Activated naive CD8-positive, alpha-beta T cell treated with anti-CD3 and anti-CD28 coated beads, Interleukin-2, amount 50 U/mL, for 16 hours (primary cell): Measurements from ENCODE around the gene PTN.

Experiments
- DNase-seq: peaks from one replicate; pipeline ENCODE4 v3.0.0-alpha.2; 2020; ENCODE audit warnings: low read depth, low spot score

The PTN gene

DNA sequence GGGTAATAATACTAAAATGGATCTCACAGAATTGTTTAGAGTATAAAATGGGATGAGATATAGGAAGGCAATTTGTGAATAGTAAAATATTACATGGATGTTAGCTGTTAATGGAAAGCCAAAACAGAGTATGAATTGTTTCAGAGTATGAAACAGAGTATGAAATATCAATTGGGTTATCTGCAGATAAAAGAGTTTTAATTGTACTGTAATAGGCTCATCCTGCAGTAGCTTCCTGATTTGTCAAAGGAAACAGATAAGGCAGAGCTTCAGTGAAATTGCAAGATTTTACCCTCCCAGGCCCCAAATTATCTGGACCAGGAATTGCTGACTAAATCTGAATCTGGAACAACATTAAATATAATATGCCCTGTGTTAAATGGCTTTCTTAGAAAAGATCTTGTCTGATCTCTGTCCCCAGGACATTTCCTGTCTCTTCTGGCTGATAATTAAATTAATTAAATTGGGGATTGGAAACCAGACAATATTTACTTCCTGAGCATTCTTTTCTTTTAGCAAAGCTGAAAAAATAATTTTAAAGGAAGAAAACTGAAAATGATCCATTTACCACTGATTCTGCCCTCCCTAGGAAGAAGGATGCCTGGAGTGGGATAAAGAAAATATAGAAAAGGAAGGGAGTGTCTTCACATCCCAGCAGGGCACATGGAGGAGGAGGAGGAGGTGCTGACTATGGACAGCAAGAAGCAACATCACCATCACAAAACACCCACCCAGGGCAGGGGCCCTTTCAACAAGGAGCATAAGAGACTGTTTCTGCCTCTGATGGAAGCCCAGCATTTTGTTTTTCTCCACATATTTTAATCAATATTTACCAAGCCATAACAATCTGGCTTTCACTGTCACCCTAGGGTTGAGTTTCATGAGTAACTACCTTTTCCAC, 18.5 kb downstream of the PTN start:
- DNase-seq: no peak

DNA sequence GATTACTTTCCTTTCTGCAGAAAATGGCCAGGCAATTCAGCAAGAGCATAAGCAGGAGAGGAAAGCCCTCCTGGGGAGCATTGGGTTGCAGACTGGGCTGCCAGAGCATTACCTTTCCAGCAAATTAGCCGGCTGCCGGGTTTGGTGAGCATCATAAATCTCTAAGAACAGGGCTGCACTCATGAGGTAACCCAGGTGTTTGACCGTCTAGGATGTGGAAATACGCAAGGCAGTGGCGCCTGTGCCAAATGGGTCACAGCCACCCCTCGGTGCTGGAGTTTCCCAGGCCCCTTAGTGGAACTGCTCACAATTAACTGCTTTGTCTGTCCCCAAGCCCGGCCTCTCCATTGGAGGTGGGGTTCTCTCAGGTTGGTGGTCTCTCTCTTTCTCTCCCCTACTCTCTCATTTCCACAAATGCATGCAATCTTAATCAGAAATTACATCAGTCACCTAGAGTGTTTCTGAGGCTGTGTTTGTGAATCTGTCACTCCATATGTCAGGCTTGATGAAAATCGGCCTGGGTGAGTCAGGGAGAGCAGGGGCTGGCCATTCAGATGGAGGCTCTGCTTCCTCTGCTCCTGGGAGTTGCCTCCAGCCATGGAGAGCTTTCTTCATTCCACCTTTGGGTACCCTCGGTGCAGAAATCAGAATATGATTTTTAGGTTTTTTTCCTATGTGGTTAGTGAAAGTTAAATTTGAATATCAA, 26.7 kb downstream of the PTN start:
- DNase-seq: no peak

DNA sequence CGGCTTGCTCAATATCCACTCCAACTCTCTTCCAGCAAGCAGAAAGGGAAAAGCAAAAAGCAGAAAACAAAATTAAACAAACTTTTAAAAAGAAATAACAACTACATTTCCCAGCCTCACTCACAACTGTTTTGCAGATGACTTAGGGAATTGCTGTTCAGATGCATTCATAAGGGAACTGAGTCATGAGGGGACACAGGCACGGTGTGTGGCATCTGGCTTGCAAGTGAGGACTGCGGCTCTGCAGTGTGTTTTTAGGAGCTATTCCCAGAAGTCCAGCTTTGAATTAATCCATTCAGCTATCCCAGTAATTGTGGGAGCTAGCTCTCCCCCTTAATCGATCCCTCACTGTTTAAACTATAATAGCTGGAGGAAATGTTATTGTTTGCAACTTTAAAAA, 30.3 kb downstream of the PTN start:
- no peak for DNase-seq

DNA sequence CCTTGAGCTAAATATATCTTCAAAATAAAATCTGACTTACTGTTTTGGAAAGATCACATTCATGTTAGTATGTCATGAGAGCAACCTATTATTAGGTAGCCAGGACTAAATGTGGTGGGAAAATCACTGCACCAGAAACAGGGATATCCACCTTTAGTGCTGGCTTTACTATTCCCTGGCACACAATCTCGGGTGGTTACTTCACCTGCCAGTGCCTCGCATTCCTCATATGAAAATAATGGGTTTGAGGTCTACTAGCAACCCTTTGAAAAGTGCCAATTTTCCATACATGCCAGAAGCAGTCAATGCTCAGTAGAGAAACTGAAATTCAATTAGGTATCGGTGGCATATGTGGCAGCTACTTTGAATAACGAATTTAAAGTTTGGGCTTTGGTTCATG, 36.8 kb downstream of the PTN start:
- DNase-seq: no peak

DNA sequence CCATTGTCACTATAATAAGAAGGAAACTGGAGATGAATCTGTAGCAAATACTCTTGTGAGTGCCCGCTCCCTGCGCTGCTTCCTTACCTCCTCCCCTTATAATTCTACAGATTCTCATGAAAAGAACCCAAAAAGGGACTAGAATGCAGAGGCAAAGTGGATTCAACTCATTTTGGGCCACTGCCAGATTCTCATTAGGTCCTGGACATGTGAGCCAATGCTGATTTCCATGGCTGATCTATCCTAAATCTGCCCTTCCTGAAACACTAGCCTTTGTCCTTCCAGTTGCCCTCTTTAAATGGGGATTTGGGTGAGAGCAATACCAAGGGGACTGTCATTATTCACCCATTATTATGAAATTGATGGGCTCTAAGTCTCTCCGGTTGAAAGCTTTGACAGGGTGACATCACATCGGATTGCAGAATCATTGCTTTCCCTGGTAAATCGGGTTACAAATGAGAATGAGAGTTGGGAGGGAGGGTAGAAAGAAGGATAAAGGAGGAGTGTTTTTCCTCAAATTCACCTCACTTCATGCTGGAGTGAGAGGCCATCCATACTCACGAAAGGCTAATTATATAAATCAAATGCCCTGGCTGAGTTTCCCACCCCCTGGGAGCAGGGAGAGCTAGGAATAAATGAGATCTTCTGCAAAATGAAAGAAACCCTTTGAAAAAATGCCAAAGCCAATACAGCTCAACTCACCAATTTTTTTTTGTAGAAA, 37.5 kb downstream of the PTN start:
- DNase-seq: no peak

DNA sequence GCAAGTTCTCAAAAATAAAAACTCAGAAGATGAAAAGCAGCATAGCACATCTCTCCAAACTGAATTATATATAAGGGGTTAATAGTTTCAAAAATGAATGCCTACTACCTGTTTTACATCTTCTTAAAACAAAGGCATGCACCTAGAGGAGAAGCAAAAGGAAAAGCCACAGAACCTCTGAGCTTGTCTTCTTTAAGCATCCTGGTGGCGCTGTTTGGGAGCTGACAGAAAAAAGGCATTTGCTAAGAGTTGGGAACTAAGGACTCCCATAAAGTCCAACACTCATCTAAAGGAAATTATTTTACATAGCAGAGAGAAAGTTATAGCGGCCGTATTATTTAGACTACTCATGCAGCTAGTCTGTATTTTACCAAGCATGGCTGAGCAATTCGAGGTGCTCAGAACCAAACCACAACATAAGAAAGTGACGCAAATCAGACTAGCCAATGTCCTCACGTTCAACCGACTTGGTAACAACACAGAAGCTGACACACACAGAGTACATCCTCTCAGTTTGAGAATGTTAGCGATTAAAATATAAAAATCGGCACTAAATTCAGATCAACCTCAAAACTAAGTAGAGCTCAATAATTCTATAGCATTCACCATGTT, 38.8 kb downstream of the PTN start:
- DNase-seq: no peak

- no peak for DNase-seq
Observed at GRCh38 chr7:137304165-137304564, 39.4 kb downstream of the PTN start.

DNA sequence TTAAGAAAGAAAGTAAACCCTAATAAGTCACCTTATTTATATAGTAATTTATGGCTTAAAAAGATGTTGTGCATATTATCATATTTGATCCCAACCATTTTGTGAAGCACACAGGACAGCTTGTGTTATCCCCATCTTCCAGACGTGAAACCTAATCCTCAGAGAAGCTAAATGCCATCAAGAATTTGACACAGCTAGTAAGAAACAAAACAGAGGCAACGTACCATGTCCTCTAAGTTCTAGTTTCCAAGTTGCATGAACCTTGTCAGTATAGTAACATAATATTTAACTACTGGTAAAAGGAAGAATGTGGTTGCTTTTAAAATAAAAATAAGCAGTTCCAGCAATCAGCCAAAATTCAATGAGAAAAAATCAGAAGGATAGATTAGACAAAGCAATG, 41.5 kb downstream of the PTN start:
- DNase-seq: no peak

DNA sequence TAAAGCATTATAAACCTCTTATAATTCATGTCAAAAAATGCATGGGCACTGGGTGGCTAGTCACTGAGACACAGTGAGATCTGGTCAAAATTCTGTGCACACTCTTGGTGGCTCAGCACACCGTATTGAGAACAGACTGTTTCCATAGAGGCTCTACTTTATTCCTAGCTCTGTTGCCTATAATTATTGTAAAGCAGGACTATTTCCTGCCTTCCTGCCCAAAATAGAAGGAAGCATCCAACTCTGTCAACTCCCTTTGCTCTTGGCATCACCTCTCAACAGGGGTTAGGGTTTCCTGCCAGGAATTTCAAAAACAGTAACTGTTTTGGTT, 45.1 kb downstream of the PTN start:
- no peak for DNase-seq

DNA sequence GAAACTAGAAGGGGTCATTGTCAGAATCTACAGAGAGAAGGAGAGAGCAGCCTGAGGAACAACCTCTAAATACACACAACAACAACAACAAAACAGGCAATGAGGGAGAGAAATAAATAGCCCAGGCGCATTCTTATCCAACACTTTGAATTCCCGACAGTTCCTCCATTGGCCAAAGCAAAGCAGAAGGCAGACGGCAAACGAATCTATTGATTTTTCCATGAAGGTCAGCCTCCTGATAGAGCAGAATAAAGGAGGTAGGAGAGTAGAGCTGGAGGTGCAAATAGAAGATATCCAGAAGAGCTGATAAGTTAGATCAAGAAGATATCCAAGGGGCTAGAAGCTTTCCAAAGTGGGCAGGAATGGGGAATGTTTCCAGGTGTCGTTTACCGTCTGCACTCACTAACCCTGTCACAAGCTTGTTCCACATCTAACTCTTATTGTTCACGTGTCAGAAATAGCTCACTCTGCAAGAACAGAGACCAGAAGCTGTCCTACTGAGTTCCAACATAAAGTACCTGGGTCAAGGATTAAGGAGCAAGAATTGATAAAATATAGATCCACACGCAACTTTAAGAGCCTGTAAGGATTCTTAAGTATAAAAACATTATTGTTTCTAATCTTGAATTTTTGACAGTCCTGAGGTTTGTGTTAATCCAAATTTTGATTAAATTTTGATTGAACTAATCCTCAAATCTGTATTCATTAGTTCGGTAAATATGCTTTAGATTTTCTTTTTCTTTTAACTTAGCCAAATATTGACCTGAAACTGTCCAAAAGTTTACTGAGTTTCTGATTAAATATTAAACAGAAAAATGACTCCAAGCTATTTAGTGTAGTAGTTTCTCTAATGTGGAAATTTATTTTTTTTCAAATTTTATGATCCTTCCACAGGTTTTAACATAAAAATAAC, 45.7 kb downstream of the PTN start:
- no peak for DNase-seq

- no peak for DNase-seq
Observed at GRCh38 chr7:137296576-137296975, 47.0 kb downstream of the PTN start.

- no peak for DNase-seq
Observed at GRCh38 chr7:137295739-137296324, 47.7 kb downstream of the PTN start.

DNA sequence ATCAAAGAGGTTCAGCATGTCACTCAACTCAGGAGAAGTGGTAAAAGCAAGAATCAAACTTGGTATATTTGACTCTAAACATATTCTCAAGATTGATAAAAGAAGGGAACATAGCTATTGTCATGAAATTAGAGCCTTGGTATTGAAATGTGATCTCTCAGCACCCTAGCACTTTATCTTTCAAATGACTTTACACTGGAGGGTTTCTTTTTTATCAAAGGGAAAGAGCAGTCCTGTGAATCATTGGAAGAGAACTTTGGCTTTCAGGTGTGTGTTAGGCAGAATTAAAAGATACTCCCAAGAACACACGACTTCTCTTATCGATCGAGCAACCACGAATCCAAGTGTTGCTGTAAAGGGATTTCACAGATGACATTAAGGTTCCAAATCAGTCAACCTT, 54.4 kb downstream of the PTN start:
- DNase-seq: no peak

DNA sequence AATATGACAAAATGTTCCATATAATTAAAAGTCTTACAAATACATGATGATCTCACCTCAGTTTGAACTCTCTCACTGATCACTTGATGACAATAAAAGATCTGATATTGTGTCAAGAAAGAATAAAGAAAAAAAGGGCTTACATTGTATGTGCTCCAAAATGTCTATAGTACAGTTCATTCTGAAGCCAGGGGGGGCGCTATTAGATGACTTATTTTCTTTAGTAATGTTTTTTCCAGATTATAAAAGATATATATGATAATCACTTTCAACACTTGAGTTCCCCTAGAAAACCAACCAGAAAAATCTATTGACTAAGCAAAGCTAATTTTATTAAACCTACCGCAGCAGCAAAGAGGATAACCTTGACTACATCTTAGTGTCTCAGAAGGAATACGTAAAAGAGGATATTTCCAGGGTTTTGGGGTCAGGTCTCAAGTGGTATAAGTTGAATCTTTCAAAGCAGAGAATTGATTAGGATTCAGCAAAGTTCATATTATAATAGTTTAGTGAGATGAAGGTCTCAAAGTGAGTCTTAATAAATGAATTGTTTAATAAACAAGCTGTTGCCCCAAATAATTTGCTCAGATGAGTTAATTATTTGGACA, 55.8 kb downstream of the PTN start:
- no peak for DNase-seq

- DNase-seq: no peak
Observed at GRCh38 chr7:137283153-137283552, 60.4 kb downstream of the PTN start.

- no peak for DNase-seq
Observed at GRCh38 chr7:137282043-137282442, 61.5 kb downstream of the PTN start.

DNA sequence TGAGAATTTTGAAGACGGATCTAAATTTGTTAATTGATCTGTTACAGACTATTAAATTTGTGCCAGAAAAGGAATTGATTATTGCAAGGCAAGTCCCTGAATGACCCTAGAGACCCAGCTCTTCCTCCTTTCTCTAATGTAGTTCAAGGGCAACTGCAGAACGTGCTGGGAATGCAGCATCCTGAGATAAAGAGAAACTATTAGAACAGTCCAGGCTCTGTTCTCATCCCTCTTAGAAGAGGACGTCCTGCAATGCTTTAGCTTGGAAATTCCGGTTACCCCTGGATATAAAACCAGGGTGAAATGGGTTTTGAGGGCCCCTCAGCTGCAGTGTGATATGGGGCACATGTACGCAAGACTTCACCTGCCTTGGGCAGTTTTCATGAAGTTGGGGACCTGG, 67.3 kb downstream of the PTN start:
- DNase-seq: no peak

DNA sequence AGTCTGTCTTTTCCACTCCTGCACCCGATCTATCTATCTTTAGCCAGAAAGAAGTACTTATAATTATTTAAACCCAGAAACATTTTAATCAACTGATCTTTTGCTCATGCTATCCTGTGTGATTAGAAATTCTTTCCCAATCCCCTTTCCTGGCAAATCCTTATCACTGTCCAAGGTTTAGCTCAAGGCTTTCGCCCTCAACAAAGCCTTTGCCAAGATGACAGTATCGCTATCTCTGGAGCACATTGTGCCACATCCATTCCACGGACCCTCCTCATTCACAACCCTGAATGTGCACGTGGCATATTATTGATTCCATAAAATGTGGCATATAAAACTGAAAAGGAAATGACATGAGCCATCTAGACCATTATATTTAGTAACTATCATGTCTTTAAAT, 71.3 kb downstream of the PTN start:
- no peak for DNase-seq

GRCh38 chr7:137269240-137269639, 74.3 kb downstream of the PTN start:
- no peak for DNase-seq
